ENCODE measurements around the gene MB. TPM values are rescaled to one million over a fixed set of nuclear protein-coding genes. Genes with fewer than 3 reads are reported as not detected.

Gene MB
- total RNA-seq, 1 experiment from 2014 or later: 1.5 TPM

DNA sequence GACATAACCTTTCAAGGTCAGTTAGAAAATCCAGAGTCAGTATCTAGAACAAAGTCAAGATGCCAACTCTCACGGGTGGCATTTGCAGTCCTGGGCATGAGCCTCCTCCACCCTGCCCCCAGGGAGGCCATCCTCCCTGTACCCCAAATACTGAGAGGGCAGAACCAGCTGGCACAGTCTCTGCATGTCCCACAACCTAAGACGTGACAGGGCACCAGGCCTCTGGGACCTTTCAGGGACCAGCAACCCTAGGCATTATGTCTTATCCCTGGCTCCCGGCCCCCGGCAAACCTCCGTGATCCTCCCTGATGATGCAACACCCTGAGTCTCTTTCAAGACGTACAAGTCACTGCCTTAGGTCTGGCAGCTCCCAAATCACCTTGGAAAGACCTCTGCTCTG lies 2.0 kb downstream of the MB start:
- Histone ChIP-seq H3K9me3 (ENCODE audit: control insufficient read depth in 1 of 2, insufficient read depth in 1 of 2, low read depth in 1 of 2, low read length in 2 of 2) (no peaks in the 10 kb centered on the region), H3K4me3 (replicated peaks in 1 of 2; ENCODE audit: low read depth in 1 of 2, low read length in 2 of 2) (no peak overlapping the region), H3K9me2 (ENCODE audit: insufficient read depth) (no peaks in the 10 kb centered on the region), H3K4me1 (ENCODE audit: control insufficient read depth in 1 of 2, insufficient read depth in 2 of 2, low read length in 2 of 2) (no peaks in the 10 kb centered on the region), H4K20me1 (ENCODE audit: insufficient read depth) (no peaks in the 10 kb centered on the region), H2AFZ (ENCODE audit: low read depth, low read length, poor library complexity, severe bottlenecking) (no peak overlapping the region), H3K27ac (ENCODE audit: low read depth, low read length) (no peak overlapping the region; the same call in 1 of the 2 replicates), H3K79me2 (ENCODE audit: insufficient read depth, low read length) (no peaks in the 10 kb centered on the region), H3K36me3 (ENCODE audit: control insufficient read depth in 1 of 2, insufficient read depth in 2 of 2, low read length in 2 of 2) (no peaks in the 10 kb centered on the region), H3K9ac (ENCODE audit: low read length) (no peak overlapping the region), H3K27me3 (ENCODE audit: insufficient read depth, low read length) (no peaks in the 10 kb centered on the region), H3K4me2 (ENCODE audit: low read length) (no peak overlapping the region)
- BruUV-seq (replicated peaks): no TSS peak
- no peak for TF ChIP-seq EZH2 (IDR thresholded peaks at IDR 0.05)
- TF ChIP-seq ELF1 (IDR thresholded peaks at IDR 0.05; ENCODE audit: borderline replicate concordance, low read depth): no peak
- TF ChIP-seq EZH2phosphoT487 (IDR thresholded peaks at IDR 0.05; ENCODE audit: borderline replicate concordance): no peak
- TF ChIP-seq YY1 (IDR thresholded peaks at IDR 0.05; ENCODE audit: extremely low read depth, insufficient replicate concordance, low read depth, low read length): no peak
- TF ChIP-seq SIN3A (IDR thresholded peaks at IDR 0.05; ENCODE audit: low read depth): no peak
- TF ChIP-seq, protein P1, sequence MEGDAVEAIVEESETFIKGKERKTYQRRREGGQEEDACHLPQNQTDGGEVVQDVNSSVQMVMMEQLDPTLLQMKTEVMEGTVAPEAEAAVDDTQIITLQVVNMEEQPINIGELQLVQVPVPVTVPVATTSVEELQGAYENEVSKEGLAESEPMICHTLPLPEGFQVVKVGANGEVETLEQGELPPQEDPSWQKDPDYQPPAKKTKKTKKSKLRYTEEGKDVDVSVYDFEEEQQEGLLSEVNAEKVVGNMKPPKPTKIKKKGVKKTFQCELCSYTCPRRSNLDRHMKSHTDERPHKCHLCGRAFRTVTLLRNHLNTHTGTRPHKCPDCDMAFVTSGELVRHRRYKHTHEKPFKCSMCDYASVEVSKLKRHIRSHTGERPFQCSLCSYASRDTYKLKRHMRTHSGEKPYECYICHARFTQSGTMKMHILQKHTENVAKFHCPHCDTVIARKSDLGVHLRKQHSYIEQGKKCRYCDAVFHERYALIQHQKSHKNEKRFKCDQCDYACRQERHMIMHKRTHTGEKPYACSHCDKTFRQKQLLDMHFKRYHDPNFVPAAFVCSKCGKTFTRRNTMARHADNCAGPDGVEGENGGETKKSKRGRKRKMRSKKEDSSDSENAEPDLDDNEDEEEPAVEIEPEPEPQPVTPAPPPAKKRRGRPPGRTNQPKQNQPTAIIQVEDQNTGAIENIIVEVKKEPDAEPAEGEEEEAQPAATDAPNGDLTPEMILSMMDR (IDR thresholded peaks at IDR 0.05 in 2 of 3, conservative IDR thresholded peaks at IDR 0.05 in 1 of 3; ENCODE audit: borderline replicate concordance in 1 of 3, insufficient read depth in 1 of 3, low read depth in 2 of 3, low read length in 2 of 3): no peak
- no peak for TF ChIP-seq RAD21 (IDR thresholded peaks at IDR 0.05; ENCODE audit: low read depth)
- TF ChIP-seq CEBPB (IDR thresholded peaks at IDR 0.05; ENCODE audit: low read depth): no peak
- no peak for ATAC-seq
- RAD21 ChIA-PET (ENCODE audit: low non-redundant PET in 1 of 2, low total read pairs in 2 of 2, uncharacterized antibody in 2 of 2, unreplicated experiment in 2 of 2): no interaction called here
- intact Hi-C loops (cut with micrococcal nuclease): no loop called here
- POLR2A ChIA-PET: no interaction called here
- DNase-seq (ENCODE audit: low read depth, low spot score): no peak
- CTCF ChIA-PET: no interaction called here

- Histone ChIP-seq H3K36me3 (ENCODE audit: control insufficient read depth in 1 of 2, insufficient read depth in 2 of 2, low read length in 2 of 2) (no peaks in the 10 kb centered on the region), H3K4me2 (ENCODE audit: low read length) (no peak overlapping the region), H3K27me3 (ENCODE audit: insufficient read depth, low read length) (no peaks in the 10 kb centered on the region), H3K4me3 (replicated peaks in 1 of 2; ENCODE audit: low read depth in 1 of 2, low read length in 2 of 2) (no peak overlapping the region), H3K79me2 (ENCODE audit: insufficient read depth, low read length) (no peaks in the 10 kb centered on the region), H4K20me1 (ENCODE audit: insufficient read depth) (no peaks in the 10 kb centered on the region), H3K9me3 (ENCODE audit: control insufficient read depth in 1 of 2, insufficient read depth in 1 of 2, low read depth in 1 of 2, low read length in 2 of 2) (no peaks in the 10 kb centered on the region), H3K4me1 (ENCODE audit: control insufficient read depth in 1 of 2, insufficient read depth in 2 of 2, low read length in 2 of 2) (no peaks in the 10 kb centered on the region), H3K27ac (ENCODE audit: low read depth, low read length) (no peak overlapping the region), H3K9me2 (ENCODE audit: insufficient read depth) (no peaks in the 10 kb centered on the region), H2AFZ (ENCODE audit: low read depth, low read length, poor library complexity, severe bottlenecking) (no peak overlapping the region), H3K9ac (ENCODE audit: low read length) (no peak overlapping the region)
- POLR2A ChIA-PET: no interaction called here
- DNase-seq (ENCODE audit: low read depth, low spot score) (no peak), ATAC-seq (no peak)
- CTCF ChIA-PET: no interaction called here
- no TSS peak for BruUV-seq (replicated peaks)
- intact Hi-C loops (cut with micrococcal nuclease): no loop called here
- RAD21 ChIA-PET (ENCODE audit: low non-redundant PET in 1 of 2, low total read pairs in 2 of 2, uncharacterized antibody in 2 of 2, unreplicated experiment in 2 of 2): no interaction called here
- TF ChIP-seq REST (IDR thresholded peaks at IDR 0.05; ENCODE audit: low read depth) (no peak), ELF1 (IDR thresholded peaks at IDR 0.05; ENCODE audit: borderline replicate concordance, low read depth) (no peak), EZH2phosphoT487 (IDR thresholded peaks at IDR 0.05; ENCODE audit: borderline replicate concordance) (no peak), JUND (IDR thresholded peaks at IDR 0.05) (no peak), FOSL1 (IDR thresholded peaks at IDR 0.05; ENCODE audit: low read depth) (no peak), TCF7L2 (IDR thresholded peaks at IDR 0.05; ENCODE audit: borderline replicate concordance, extremely low read depth, insufficient read depth, insufficient read length) (no peak), POLR2AphosphoS5 (IDR thresholded peaks at IDR 0.05; ENCODE audit: low read depth, low read length) (no peak), SP1 (IDR thresholded peaks at IDR 0.05; ENCODE audit: low read depth) (no peak), ATF3 (IDR thresholded peaks at IDR 0.05) (no peak), ZNF274 (IDR thresholded peaks at IDR 0.05; ENCODE audit: low read depth, low read length) (no peak), EGR1 (IDR thresholded peaks at IDR 0.05; ENCODE audit: low read depth) (no peak), ZFX (IDR thresholded peaks at IDR 0.05) (no peak)
Measured at GRCh38 chr22:35614404-35614803, 2.7 kb downstream of the MB start.
